GM23338 (cell line): ENCODE data around the gene KIRREL3.

ENCODE experiments used
- CREB1 ChIP-seq: fragments of 250-450 bp; sonication (Bioruptor Pico); IDR thresholded peaks from 2 replicates; pipeline ENCODE4 v1.5.0; 2020; ENCODE audit warnings: low read depth, mild to moderate bottlenecking, moderate library complexity
- EZH2 ChIP-seq: fragments of 200-600 bp; sonication (generic); IDR thresholded peaks from one replicate; pipeline ENCODE4 v1.8.0; 2017; ENCODE audit warnings: antibody characterized with exemption, mild to moderate bottlenecking, low read depth; ENCODE audit not compliant: unreplicated experiment
- EZH2phosphoT487 ChIP-seq: fragments of 200-600 bp; sonication (generic); IDR thresholded peaks from one replicate; pipeline ENCODE4 v1.8.1; 2018; ENCODE audit warnings: antibody characterized with exemption; ENCODE audit not compliant: unreplicated experiment
- JUNB ChIP-seq: IDR thresholded peaks from one replicate; pipeline ENCODE4 v1.6.1; 2016; ENCODE audit warnings: antibody characterized with exemption; ENCODE audit not compliant: unreplicated experiment
- NANOG ChIP-seq: IDR thresholded peaks from 2 replicates; pipeline ENCODE4 v1.6.1; 2016; ENCODE audit warnings: antibody characterized with exemption, borderline replicate concordance
- POLR2AphosphoS5 ChIP-seq: IDR thresholded peaks from 2 replicates; pipeline ENCODE4 v1.6.1; 2016; ENCODE audit warnings: antibody characterized with exemption, low read depth
- ZNF114 ChIP-seq: fragments of 250-450 bp; sonication (Bioruptor Pico); IDR thresholded peaks from 2 replicates; pipeline ENCODE4 v1.5.0; 2020; ENCODE audit warnings: mild to moderate bottlenecking, moderate library complexity
- ZNF331 ChIP-seq: fragments of 250-450 bp; sonication (Bioruptor Pico); IDR thresholded peaks from 2 replicates; pipeline ENCODE4 v1.5.0; 2020; ENCODE audit warnings: low read depth, mild to moderate bottlenecking, moderate library complexity
- ZNF462 ChIP-seq: fragments of 250-450 bp; sonication (Bioruptor Pico); IDR thresholded peaks from 2 replicates; pipeline ENCODE4 v1.5.0; 2020; ENCODE audit warnings: mild to moderate bottlenecking, moderate library complexity
- TF ChIP-seq, protein P1 (sequence below), 2 experiments: fragments of 200-600 bp in 1 of 2; sonication (generic) in 1 of 2; conservative IDR thresholded peaks; 2 replicates each; pipeline versions ENCODE4 v1.5.1 to v1.6.1; 2016 to 2017; ENCODE audit warnings: antibody characterized with exemption in 2 of 2, low read depth in 2 of 2, mild to moderate bottlenecking in 2 of 2, moderate library complexity in 1 of 2
- TF ChIP-seq, protein P2 (sequence below): IDR thresholded peaks from one replicate; pipeline ENCODE4 v1.6.1; 2018; ENCODE audit warnings: antibody characterized with exemption; ENCODE audit not compliant: unreplicated experiment

DNA sequence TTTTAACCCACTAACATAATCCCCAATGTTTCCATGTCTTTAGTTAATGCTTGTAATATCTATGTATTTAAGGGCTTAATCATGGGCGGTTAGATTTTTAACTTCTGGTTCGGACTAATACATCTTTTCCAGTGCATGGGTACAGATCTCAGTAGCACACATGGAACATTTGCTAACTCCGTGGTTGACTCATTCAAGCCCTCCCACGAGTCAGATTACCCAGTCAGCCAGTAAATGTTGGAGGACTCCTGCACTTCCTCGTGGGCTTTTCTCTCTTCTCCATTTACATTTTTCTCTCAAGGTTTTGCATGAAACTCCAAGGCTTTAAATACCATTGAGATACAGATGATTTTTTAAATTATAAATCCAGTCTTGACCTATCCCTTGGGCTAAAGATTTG lies 331.2 kb downstream of the KIRREL3 start:
- TF ChIP-seq POLR2AphosphoS5 (no peak), EZH2phosphoT487 (no peak), EZH2 (no peak), ZNF331 (CRISPR knock-in tag) (no peak), ZNF114 (CRISPR knock-in tag) (no peak), NANOG (no peak), ZNF462 (no peak), CREB1 (CRISPR knock-in tag) (no peak), JUNB (no peak)
- TF ChIP-seq, protein P1, sequence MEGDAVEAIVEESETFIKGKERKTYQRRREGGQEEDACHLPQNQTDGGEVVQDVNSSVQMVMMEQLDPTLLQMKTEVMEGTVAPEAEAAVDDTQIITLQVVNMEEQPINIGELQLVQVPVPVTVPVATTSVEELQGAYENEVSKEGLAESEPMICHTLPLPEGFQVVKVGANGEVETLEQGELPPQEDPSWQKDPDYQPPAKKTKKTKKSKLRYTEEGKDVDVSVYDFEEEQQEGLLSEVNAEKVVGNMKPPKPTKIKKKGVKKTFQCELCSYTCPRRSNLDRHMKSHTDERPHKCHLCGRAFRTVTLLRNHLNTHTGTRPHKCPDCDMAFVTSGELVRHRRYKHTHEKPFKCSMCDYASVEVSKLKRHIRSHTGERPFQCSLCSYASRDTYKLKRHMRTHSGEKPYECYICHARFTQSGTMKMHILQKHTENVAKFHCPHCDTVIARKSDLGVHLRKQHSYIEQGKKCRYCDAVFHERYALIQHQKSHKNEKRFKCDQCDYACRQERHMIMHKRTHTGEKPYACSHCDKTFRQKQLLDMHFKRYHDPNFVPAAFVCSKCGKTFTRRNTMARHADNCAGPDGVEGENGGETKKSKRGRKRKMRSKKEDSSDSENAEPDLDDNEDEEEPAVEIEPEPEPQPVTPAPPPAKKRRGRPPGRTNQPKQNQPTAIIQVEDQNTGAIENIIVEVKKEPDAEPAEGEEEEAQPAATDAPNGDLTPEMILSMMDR (conservative IDR thresholded peaks at IDR 0.05; ENCODE audit: low read depth in 2 of 2), result no peak
- TF ChIP-seq, protein P2, sequence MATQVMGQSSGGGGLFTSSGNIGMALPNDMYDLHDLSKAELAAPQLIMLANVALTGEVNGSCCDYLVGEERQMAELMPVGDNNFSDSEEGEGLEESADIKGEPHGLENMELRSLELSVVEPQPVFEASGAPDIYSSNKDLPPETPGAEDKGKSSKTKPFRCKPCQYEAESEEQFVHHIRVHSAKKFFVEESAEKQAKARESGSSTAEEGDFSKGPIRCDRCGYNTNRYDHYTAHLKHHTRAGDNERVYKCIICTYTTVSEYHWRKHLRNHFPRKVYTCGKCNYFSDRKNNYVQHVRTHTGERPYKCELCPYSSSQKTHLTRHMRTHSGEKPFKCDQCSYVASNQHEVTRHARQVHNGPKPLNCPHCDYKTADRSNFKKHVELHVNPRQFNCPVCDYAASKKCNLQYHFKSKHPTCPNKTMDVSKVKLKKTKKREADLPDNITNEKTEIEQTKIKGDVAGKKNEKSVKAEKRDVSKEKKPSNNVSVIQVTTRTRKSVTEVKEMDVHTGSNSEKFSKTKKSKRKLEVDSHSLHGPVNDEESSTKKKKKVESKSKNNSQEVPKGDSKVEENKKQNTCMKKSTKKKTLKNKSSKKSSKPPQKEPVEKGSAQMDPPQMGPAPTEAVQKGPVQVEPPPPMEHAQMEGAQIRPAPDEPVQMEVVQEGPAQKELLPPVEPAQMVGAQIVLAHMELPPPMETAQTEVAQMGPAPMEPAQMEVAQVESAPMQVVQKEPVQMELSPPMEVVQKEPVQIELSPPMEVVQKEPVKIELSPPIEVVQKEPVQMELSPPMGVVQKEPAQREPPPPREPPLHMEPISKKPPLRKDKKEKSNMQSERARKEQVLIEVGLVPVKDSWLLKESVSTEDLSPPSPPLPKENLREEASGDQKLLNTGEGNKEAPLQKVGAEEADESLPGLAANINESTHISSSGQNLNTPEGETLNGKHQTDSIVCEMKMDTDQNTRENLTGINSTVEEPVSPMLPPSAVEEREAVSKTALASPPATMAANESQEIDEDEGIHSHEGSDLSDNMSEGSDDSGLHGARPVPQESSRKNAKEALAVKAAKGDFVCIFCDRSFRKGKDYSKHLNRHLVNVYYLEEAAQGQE, result no peak
